Nasal cavity respiratory epithelium epithelial cell of viscerocranial mucosa (primary cell): ENCODE results near the gene SSH3. TPM values are rescaled to one million over a fixed set of nuclear protein-coding genes. Genes with fewer than 3 reads are reported as not detected.

ENCODE experiments used
- total RNA-seq: library from RNA; depleted of rRNA; stranded (reverse); fragments of >200 nt; gene quantifications from 2 replicates; pipeline ENCODE4 v1.2.3, GENCODE V29; 2014

Gene SSH3, protein sequence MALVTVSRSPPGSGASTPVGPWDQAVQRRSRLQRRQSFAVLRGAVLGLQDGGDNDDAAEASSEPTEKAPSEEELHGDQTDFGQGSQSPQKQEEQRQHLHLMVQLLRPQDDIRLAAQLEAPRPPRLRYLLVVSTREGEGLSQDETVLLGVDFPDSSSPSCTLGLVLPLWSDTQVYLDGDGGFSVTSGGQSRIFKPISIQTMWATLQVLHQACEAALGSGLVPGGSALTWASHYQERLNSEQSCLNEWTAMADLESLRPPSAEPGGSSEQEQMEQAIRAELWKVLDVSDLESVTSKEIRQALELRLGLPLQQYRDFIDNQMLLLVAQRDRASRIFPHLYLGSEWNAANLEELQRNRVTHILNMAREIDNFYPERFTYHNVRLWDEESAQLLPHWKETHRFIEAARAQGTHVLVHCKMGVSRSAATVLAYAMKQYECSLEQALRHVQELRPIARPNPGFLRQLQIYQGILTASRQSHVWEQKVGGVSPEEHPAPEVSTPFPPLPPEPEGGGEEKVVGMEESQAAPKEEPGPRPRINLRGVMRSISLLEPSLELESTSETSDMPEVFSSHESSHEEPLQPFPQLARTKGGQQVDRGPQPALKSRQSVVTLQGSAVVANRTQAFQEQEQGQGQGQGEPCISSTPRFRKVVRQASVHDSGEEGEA
- total RNA-seq: 26.0 and 46.7 TPM in 2 replicates

DNA sequence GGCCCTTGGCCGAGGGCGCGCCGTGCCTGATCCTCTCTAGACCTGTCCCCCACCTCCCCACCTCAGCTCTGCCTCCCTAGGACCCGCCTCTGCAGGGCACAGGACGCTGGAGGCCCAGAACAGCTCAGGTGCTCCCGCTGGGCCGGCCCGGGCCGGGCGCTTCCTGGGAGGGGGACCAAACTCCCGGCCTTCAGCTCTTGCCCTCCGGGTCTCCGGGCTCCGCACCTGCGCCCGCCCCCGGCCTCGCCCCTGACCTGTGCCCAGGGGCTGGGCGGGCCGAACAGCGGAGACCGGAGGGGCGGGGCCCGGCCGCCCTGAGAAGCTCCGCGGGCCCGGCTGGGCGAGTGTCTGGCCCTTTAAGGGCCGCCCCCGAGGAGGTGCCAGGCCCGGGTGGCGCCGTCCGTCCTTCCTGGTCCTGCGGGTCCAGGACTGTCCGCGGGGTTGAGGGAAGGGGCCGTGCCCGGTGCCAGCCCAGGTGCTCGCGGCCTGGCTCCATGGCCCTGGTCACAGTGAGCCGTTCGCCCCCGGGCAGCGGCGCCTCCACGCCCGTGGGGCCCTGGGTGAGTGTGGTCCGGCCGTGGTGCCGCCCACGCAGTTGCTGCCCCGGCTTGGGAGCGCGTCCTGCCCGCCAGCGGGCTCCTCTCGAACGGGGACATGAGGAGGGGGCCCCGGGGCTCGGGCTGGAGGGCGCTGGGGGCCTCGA lies at the start of gene SSH3:
Gene SSH3, plus strand, starts transcription at position 399 of the 703 bp plus-strand sequence. Its CDS starts 96 bp downstream, at position 495.

DNA sequence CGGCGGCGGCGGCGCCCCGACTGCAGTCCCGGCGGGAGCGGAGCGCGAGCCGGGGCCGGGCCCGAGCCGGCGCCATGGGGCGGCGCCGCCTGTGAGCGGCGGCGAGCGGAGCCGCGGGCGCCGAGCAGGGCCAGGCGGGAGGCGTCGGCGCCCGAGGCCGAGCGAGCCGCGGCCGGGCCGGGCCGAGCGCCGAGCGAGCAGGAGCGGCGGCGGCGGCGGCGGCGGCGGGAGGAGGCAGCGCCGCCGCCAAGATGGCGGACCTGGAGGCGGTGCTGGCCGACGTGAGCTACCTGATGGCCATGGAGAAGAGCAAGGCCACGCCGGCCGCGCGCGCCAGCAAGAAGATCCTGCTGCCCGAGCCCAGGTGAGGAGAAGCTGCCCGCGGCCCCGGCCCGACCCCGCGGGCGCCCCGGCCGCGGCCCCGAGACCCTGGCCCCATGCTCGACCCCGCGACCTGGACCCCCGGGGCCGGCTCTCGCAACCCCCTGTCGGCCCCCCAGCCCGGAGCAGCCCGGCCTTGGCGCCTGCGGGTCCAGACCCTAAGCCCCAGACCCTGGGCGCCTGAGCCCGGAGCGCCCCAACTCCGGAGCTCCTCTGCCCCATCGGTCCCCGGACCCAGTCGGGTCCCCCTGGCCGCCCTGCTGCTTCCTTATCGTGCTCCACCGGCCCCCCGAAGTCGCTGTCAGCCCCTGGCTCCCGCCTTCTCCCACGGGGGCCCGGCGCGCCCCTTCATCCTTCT lies 36.7 kb upstream of the SSH3 start, which contains the start of gene GRK2:
Gene GRK2, plus strand, starts transcription at position 25 of the 739 bp plus-strand sequence. Its CDS starts 227 bp downstream, at position 252.

DNA sequence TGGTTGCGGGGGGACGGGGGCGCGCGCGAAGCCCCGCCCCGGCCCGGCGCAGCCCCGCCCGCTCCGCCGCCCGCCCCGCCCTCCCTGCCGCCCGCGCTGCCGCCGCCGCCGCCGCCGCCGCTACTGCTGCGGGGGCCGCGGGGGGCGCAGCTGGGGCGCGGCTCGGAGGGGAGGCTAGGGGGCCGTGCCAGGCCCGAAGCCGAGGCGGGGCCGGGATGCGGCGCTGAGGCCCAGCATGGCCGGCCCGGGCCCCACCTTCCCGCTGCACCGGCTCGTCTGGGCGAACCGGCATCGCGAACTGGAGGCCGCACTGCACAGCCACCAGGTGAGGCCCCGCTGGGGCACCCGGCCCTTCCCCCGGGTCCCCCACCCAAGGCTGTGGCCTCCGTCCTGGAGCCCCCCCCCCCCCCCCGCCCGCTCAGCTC lies 14.1 kb upstream of the SSH3 start, which contains the start of gene ANKRD13D:
Gene ANKRD13D, plus strand, starts transcription at position 78 of the 425 bp plus-strand sequence. Its CDS starts 158 bp downstream, at position 236.

DNA sequence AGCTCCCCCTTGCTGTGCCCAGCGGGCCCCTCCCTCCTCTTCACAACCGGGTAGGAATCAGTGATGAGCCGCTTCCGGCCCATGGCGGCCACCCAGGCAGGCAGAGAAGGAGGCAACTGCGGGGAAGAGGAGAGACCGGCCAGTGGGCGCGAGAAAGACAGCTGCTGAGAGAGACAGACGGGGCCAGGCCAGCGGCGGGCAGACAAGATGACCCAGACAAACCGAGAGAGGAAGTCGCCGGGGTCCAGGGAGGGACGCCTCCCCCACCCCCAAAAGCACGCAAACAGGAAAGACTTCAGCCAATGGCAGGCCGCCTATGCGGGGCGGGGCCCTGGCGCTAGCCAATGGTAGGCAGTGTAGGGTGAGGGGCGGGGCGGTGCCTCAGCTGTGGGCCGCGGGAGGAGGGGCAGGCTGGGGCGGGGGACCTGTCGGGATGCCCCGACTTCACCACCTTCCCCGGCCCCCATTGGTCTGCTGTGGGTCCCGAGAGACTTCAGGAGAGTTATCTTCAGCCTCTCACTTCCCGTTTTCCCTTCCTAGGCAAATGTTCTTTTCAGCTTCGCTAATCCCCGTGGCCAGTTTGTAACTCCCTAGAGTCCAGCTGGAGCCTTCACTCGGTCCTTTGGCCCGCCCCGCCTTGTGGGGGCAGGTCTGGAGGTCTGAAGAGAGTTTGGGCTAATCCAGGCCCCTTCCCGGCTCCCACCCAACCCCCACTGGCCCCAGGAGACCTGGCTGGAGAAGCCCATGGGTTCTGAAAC lies 50.2 kb downstream of the SSH3 start, which contains the start of gene POLD4:
Gene POLD4, minus strand, starts transcription at position 230 of the 758 bp plus-strand sequence. Its CDS starts 147 bp downstream, at position 83.

Other genes with a start within 250 kb of the SSH3 start
- gene RHOD, start 246.7 kb upstream of the SSH3 start, total RNA-seq: 106 and 199 TPM in 2 replicates
- gene KDM2A, start 184.3 kb upstream of the SSH3 start, total RNA-seq: 43.1 and 82.4 TPM in 2 replicates
- gene GRK2, start 37.1 kb upstream of the SSH3 start, total RNA-seq: 66.6 and 96.4 TPM in 2 replicates
- 34.9 and 57.0 TPM in 2 replicates for gene ANKRD13D, start 14.2 kb upstream of the SSH3 start, total RNA-seq
- gene POLD4, start 50.0 kb downstream of the SSH3 start, total RNA-seq: 28.0 and 29.8 TPM in 2 replicates
- 3.2 and 3.8 TPM in 2 replicates for gene CLCF1, start 70.1 kb downstream of the SSH3 start, total RNA-seq
- gene RAD9A, start 88.5 kb downstream of the SSH3 start, total RNA-seq: 5.6 and 7.9 TPM in 2 replicates
- gene PPP1CA, start 98.3 kb downstream of the SSH3 start, total RNA-seq: 116 and 139 TPM in 2 replicates
- not detected in 2 replicates for gene TBC1D10C, start 100.6 kb downstream of the SSH3 start, total RNA-seq
- under 0.01 TPM in 1 of 2 replicates, not detected in the other for gene CARNS1, start 112.1 kb downstream of the SSH3 start, total RNA-seq
- 46.5 and 72.5 TPM in 2 replicates for gene RPS6KB2, start 125.0 kb downstream of the SSH3 start, total RNA-seq
- 0.28 TPM in 1 of 2 replicates, not detected in the other for gene PTPRCAP, start 134.2 kb downstream of the SSH3 start, total RNA-seq
- gene CORO1B, start 139.9 kb downstream of the SSH3 start, total RNA-seq: 100 and 118 TPM in 2 replicates
- not detected in 2 replicates for gene GPR152, start 149.2 kb downstream of the SSH3 start, total RNA-seq
- not detected in 2 replicates for gene CABP4, start 151.8 kb downstream of the SSH3 start, total RNA-seq
- gene TMEM134, start 165.7 kb downstream of the SSH3 start, total RNA-seq: 19.8 and 57.7 TPM in 2 replicates
- gene AIP, start 179.5 kb downstream of the SSH3 start, total RNA-seq: 41.6 and 46.8 TPM in 2 replicates
- 22.9 and 32.5 TPM in 2 replicates for gene PITPNM1, start 201.8 kb downstream of the SSH3 start, total RNA-seq
- 19.3 and 32.5 TPM in 2 replicates for gene CDK2AP2, start 204.6 kb downstream of the SSH3 start, total RNA-seq
- not detected in 2 replicates for gene CABP2, start 219.9 kb downstream of the SSH3 start, total RNA-seq